ENCODE measurements around the gene ZNF512B. TPM values are rescaled to one million over a fixed set of nuclear protein-coding genes. Genes with fewer than 3 reads are reported as not detected.
A peak's percentile ranks its signal among the peaks of the same experiment; 100 is the strongest.

The ZNF512B gene
- total RNA-seq, 2 donors from 2014 or later, result 10.2 to 13.8 TPM

DNA sequence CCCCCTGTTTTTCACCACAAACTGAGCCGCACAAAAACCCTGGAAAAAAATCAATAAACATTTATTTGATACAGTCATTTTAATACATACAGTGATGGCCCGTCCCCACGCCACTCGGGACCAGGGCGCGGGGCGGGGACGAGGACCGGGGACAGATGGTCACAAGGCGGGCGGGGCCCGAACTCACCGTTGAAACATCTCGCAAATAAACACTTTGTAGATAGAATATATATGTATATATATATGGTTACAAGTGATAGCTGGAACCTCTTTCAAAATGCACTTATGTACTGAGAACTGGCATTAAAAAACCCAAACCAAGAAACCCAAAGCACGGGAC, 13.1 kb downstream of the ZNF512B start:
- no peak for ATAC-seq (ENCODE audit: insufficient number of reproducible peaks, low FRiP score, low read depth)
- Histone ChIP-seq H3K27ac (peak overlapping the region; percentile 47 to 61), H3K9me3 (no peaks in the 10 kb centered on the region), H3K4me1 (ENCODE audit: control insufficient read depth in 1 of 2, low read depth in 2 of 2) (peaks cover 26 to 35% of the 10 kb centered on the region in 2 donors), H3K4me3 (peak overlapping the region; percentile 93), H3K27me3 (replicated peaks; ENCODE audit: insufficient read depth) (no peaks in the 10 kb centered on the region), H3K36me3 (peaks cover 11% of the 10 kb centered on the region)
- DNase-seq (ENCODE audit: low spot score), result no peak
- TF ChIP-seq CTCF (IDR thresholded peaks at IDR 0.05), result no peak

DNA sequence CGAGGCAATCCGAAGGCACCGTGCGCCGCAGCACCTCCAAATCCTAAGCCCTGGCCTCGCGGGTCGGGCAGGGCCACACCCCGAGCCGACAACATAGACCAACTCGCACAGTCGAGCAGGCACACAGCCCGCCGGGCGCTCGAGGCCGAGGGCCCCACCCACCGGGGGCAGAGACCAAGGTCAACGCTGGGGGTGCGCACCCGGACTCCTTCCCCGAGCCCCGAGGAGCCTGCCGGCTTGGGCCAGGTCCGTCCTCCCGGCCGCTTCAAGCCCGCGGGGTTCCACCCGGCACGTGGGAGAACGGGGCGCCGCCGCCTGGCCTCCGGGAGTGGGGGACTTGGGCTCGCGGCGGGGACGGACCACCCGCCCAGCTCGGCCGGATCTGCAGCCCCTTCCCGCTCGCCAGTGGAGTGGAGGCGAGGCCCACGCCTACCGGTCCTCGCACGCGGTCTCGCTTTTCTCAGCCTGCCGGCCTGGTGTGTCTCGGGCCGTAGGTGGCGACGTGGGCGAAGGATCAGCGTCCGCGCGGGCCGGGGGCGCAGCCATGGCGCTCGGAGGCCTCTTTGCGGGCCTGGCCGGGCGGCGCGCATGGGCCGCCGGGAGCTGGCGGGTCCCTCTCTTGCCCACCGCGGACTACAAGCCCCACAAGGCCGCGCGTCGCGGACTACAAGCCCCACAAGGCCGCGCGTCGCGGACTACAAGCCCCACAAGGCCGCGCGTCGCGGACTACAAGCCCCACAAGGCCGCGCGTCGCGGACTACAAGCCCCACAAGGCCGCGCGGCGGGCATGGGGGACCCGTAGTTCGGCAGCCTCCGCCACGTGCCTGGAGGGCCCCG, 13.7 kb downstream of the ZNF512B start, which contains the start of gene UCKL1:
UCKL1 (minus strand) TSS at position 590 of the 837 bp plus-strand sequence; CDS start at position 546, 44 bp downstream.
- peaks cover 31 to 41% of the 10 kb centered on the region in 2 donors for H3K4me1 ChIP-seq (ENCODE audit: control insufficient read depth in 1 of 2, low read depth in 2 of 2)
- TF ChIP-seq CTCF (IDR thresholded peaks at IDR 0.05), result no peak
- DNase-seq (ENCODE audit: low spot score) (peak; percentile 70), ATAC-seq (ENCODE audit: insufficient number of reproducible peaks, low FRiP score, low read depth) (peak; percentile 71)
- no peaks in the 10 kb centered on the region for H3K27me3 ChIP-seq (replicated peaks; ENCODE audit: insufficient read depth)
- peaks cover 8% of the 10 kb centered on the region for H3K36me3 ChIP-seq
- H3K4me3 ChIP-seq, result peak within 1 kb of the TSS; percentile 93
- no peaks in the 10 kb centered on the region for H3K9me3 ChIP-seq
- H3K27ac ChIP-seq, result peak within 1 kb of the TSS; percentile 72 to 78

GRCh38 chr20:63955281-63955826, 14.4 kb downstream of the ZNF512B start:
- Histone ChIP-seq H3K4me1 (ENCODE audit: control insufficient read depth in 1 of 2, low read depth in 2 of 2) (peaks cover 35 to 48% of the 10 kb centered on the region in 2 donors), H3K4me3 (peak overlapping the region; percentile 93)
- ATAC-seq (ENCODE audit: insufficient number of reproducible peaks, low FRiP score, low read depth), result no peak

DNA sequence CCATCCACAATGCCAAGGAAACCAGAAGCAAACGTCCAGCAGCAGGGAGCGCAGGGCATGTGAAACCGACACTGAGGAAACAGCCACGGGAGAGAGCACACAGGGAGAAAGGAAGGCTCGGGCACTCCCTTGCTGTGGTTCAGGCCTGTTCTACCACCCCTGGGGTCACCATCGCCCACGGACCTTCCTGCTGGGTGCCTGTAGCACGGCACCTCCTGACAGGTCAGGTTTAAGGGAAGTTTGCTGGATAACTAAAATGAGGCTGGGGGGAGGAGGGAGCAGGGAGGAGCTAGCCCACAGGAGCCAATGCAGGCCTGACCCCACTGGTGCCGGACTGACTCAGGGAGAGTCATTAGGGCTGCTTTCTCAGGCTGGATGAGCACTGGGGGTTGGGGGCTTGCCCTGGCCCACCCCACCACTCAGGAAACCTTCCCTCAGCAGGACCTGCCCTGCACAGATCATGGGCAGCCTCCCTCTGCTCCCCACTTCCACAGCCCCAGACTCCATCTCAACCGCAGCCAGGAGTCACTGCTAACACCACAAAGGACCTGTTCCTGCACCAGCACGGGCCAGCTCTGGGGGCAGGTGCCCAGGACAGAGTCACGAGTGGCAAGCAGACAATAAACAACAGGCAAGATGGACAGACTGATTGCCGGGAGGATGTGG, 15.8 kb downstream of the ZNF512B start:
- ATAC-seq (ENCODE audit: insufficient number of reproducible peaks, low FRiP score, low read depth) (no peak), DNase-seq (ENCODE audit: low spot score) (no peak)
- Histone ChIP-seq H3K36me3 (peaks cover 2% of the 10 kb centered on the region), H3K27me3 (replicated peaks; ENCODE audit: insufficient read depth) (no peaks in the 10 kb centered on the region), H3K4me3 (peak overlapping the region; percentile 16), H3K27ac (no peak overlapping the region), H3K4me1 (ENCODE audit: control insufficient read depth in 1 of 2, low read depth in 2 of 2) (peaks cover 45 to 62% of the 10 kb centered on the region in 2 donors), H3K9me3 (no peaks in the 10 kb centered on the region)
- TF ChIP-seq CTCF (IDR thresholded peaks at IDR 0.05), result no peak

More at GRCh38 chr20:63955281-63955826, 14.4 kb downstream of the ZNF512B start:
- H3K9me3 ChIP-seq, result no peaks in the 10 kb centered on the region
- H3K27ac ChIP-seq, result peak overlapping the region; percentile 72 to 78
- DNase-seq (ENCODE audit: low spot score), result no peak
- no peaks in the 10 kb centered on the region for H3K27me3 ChIP-seq (replicated peaks; ENCODE audit: insufficient read depth)
- TF ChIP-seq CTCF (IDR thresholded peaks at IDR 0.05), result no peak
- H3K36me3 ChIP-seq, result peaks cover 8% of the 10 kb centered on the region

DNA sequence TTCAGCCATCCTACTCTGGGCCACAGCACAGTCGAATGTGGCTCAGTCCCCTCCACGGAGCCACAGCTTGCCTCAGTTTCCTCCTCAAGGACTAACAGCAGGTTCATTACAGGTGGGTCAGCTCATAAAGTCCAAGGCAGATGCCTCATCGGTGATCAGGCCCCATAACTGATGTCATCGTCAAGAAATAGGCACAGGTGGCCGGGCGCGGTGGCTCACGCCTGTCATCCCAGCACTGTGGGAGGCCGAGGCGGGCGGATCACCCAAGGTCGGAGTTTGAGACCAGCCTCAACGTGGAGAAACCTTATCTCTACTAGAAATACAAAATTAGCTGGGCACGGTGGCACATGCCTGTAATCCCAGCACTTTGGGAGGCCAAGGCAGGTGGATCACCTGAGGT, 17.0 kb downstream of the ZNF512B start:
- no peak overlapping the region for H3K27ac ChIP-seq
- no peak overlapping the region for H3K4me3 ChIP-seq
- no peak for DNase-seq (ENCODE audit: low spot score)
- H3K36me3 ChIP-seq, result no peaks in the 10 kb centered on the region
- H3K4me1 ChIP-seq (ENCODE audit: control insufficient read depth in 1 of 2, low read depth in 2 of 2), result peaks cover 54 to 73% of the 10 kb centered on the region in 2 donors
- H3K9me3 ChIP-seq, result no peaks in the 10 kb centered on the region
- no peak for ATAC-seq (ENCODE audit: insufficient number of reproducible peaks, low FRiP score, low read depth)
- no peak for TF ChIP-seq CTCF (IDR thresholded peaks at IDR 0.05)
- H3K27me3 ChIP-seq (replicated peaks; ENCODE audit: insufficient read depth), result no peaks in the 10 kb centered on the region
